D721Med (cell line): Measurements from ENCODE around the gene BCAS3.

ENCODE experiments used
- DNase-seq: peaks from one replicate; pipeline ENCODE4 v3.0.0; 2011; ENCODE audit warnings: low spot score; ENCODE audit not compliant: insufficient read length
- FAIRE-seq: peaks from 2 replicates; lab custom pipeline; 2011; peaks lifted over from hg19 to GRCh38; lab: Jason Lieb, UNC
- CTCF ChIP-seq: IDR thresholded peaks from 2 replicates; pipeline ENCODE4 v1.5.1; 2012; ENCODE audit warnings: mild to moderate bottlenecking, control low read depth; ENCODE audit not compliant: insufficient read depth; ENCODE audit errors: missing control alignments

BCAS3 gene

DNA sequence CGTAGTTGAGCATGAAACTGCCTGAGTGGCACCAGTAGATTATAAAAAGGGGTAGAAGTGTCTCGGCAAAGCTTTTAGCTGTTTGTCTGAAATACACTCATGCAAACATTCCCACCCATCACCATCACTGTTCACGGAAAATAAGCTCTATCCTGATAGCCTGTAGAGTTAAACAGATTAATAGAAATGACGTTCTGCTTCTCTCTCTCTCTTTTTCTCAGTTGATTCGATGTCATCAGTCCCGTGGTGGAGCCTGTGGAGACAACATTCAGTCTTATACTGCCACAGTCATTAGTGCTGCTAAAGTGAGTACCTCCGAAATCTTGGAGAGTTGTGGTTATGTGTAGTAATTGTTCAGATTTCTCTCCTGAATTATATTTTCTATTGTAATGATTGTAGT is 224.7 kb downstream of the BCAS3 start:
- no peak for TF ChIP-seq CTCF
- DNase-seq = no peak
- no peak for FAIRE-seq

- no peak for TF ChIP-seq CTCF
- DNase-seq (no peak), FAIRE-seq (no peak)
Measured at GRCh38 chr17:60904582-60904981, 226.9 kb downstream of the BCAS3 start.

GRCh38 chr17:60905709-60906108 is 228.1 kb downstream of the BCAS3 start:
- TF ChIP-seq CTCF = no peak
- FAIRE-seq (no peak), DNase-seq (no peak)

- DNase-seq = no peak
- FAIRE-seq = no peak
- no peak for TF ChIP-seq CTCF
Measured at GRCh38 chr17:60908324-60908723, 230.7 kb downstream of the BCAS3 start.

DNA sequence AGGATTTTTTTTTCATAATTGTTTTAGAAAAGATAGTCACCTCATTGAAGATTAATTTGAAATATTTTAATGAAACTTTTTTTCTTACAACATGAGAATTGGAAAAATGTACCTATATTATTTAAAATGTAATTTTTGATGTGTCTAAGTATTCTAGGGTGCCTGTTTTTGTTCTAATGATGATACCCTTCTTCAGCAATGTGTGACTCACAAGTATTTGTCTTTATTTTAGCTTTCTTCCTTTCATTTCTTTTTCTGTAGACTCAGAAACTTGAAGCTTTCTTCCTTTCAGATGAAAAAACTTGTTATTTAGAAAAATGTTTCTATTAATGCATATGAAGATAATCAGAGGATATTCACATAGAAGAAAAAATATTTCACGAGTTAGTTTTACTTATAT is 231.8 kb downstream of the BCAS3 start:
- DNase-seq = no peak
- FAIRE-seq = no peak
- TF ChIP-seq CTCF = no peak

DNA sequence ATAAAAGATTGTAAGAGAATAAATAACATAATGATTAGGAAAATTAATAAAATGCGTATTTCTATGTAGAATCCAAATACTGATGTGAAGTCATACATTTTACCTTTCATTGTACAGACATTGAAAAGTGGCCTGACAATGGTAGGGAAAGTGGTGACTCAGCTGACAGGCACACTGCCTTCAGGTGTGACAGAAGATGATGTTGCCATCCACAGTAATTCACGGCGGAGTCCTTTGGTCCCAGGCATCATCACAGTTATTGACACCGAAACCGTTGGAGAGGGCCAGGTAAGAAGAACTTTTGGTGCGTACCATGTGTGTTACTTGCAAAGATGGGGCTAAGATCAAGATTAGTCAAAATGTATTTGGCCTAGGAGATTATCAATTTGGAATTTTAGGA is 232.8 kb downstream of the BCAS3 start:
- no peak for TF ChIP-seq CTCF
- FAIRE-seq (no peak), DNase-seq (no peak)

- DNase-seq (no peak), FAIRE-seq (no peak)
- TF ChIP-seq CTCF = no peak
Measured at GRCh38 chr17:60914078-60914477, 236.4 kb downstream of the BCAS3 start.
